SJCRH30 (cell line): ENCODE results near the gene B3GALNT2. TPM values are rescaled to one million over a fixed set of nuclear protein-coding genes. Genes with fewer than 3 reads are reported as not detected.
"Not testable (repeated sequence)": the region's sequence is repeated elsewhere in the genome, so short reads cannot be mapped to it uniquely, and the experiment has no call there.

Experiments
- DNase-seq, 2 experiments: peaks; one replicate each; pipeline ENCODE4 v3.0.0-alpha.2; 2015 to 2020
- H3K27ac ChIP-seq: fragments of 250-450 bp; sonication (Bioruptor Pico); 2 replicates; pipeline ENCODE4 v1.5.1; 2020; ENCODE audit warnings: mild to moderate bottlenecking, moderate library complexity
- H3K27me3 ChIP-seq: fragments of 250-450 bp; sonication (Bioruptor Pico); 2 replicates; pipeline ENCODE4 v1.5.1; 2020; ENCODE audit warnings: mild to moderate bottlenecking, moderate library complexity
- H3K36me3 ChIP-seq: fragments of 250-450 bp; sonication (Bioruptor Pico); 2 replicates; pipeline ENCODE4 v1.5.1; 2020; ENCODE audit warnings: mild to moderate bottlenecking, moderate library complexity
- H3K4me1 ChIP-seq: fragments of 250-450 bp; sonication (Bioruptor Pico); 2 replicates; pipeline ENCODE4 v1.5.1; 2020; ENCODE audit warnings: mild to moderate bottlenecking, moderate library complexity
- H3K4me3 ChIP-seq: fragments of 250-450 bp; sonication (Bioruptor Pico); 2 replicates; pipeline ENCODE4 v1.5.1; 2020; ENCODE audit warnings: mild to moderate bottlenecking, moderate library complexity
- H3K9me3 ChIP-seq: fragments of 250-450 bp; sonication (Bioruptor Pico); replicated peaks from 2 replicates; pipeline ENCODE4 v1.5.1; 2020; ENCODE audit warnings: mild to moderate bottlenecking, moderate library complexity
- total RNA-seq: library from RNA; depleted of rRNA; stranded (reverse); fragments of >200 nt; shearing (Covaris generic); gene quantifications from 2 replicates; pipeline ENCODE4 v1.2.3, GENCODE V29; 2014; rRNA removed

Gene B3GALNT2
- 44.4 and 50.1 TPM in 2 replicates for total RNA-seq

DNA sequence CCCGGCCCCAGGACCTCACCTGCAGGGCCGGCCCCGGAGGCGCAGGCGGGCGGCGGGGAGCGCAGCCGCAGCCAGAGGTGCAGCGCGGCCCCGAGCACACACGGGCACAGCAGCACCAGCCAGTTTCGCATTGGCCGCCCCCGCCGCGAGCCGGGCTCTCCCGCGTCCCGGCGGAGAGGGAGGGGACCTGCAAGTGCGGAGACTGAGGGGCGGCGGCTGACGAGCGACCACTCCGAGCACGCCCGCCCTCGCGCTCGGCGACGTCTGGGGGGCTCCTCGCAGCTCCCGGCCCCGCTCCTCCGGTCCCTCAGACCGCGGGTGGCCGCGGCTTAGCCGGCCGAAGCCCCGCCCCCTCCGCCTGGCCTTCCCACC is at the start of gene B3GALNT2:
TSS of gene B3GALNT2 (minus strand) at position 331 of the 372 bp plus-strand sequence. CDS start at position 131, 200 bp downstream.
- no peak for DNase-seq
- Histone ChIP-seq H3K27me3 (no peaks in the 10 kb centered on the region), H3K4me3 (peak within 1 kb of the TSS; percentile 82), H3K36me3 (no peaks in the 10 kb centered on the region), H3K9me3 (no peaks in the 10 kb centered on the region), H3K4me1 (peaks cover 4% of the 10 kb centered on the region; the same call in 1 of the 2 replicates), H3K27ac (peak within 1 kb of the TSS; percentile 96)

DNA sequence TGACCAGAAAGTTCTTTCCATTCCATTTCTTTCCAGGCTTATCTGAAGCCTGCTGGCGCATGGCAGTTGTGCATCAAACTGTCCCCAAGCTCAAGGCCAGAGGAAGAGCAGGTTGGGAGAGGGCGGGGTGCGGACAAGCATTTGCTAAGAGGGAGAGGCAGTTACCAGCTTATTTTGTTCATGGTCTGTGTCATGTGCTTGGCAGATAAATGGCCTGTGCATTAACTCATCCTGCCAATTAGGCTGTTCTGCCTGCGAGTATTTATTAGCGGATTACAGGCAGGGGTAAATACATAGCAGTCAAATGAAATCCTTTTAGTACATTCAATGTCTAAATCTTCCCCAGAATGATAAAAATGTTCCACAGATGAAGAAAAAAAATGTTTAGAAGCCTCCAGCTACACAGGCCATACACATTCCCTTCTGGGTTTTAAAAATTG is 48.9 kb upstream of the B3GALNT2 start:
- Histone ChIP-seq H3K36me3 (no peaks in the 10 kb centered on the region), H3K27ac (no peak overlapping the region), H3K27me3 (no peaks in the 10 kb centered on the region), H3K4me1 (no peaks in the 10 kb centered on the region), H3K9me3 (no peaks in the 10 kb centered on the region), H3K4me3 (no peak overlapping the region)
- DNase-seq: no peak

DNA sequence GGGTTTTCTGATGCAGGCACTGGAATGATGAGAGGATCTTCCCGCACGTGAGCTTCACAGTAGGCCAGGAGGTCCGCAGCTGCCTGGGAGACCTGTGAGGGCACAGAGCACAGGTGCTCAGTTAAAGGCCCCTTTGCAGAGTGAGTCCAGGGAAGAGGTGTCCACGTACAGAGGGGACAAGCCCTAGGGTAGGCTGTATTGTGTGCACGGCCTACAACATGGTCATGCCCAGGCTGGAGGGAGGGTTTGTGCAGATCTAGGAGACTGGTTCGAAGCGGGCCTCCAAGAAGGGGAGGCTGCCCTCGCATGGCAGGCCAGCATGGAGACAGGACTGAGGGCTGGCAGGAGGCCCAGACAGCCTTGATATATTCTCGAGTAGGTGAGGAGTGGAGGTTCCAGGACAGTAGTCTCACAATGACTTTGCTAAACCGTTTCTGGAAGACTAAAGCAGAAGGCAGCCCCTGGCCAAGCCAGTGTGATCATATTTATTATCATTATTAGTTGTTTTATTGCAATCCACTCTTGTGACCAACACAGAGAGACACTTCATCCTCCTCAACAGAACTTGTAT is 48.0 kb upstream of the B3GALNT2 start:
- DNase-seq: no peak
- Histone ChIP-seq H3K27me3 (no peaks in the 10 kb centered on the region), H3K9me3 (no peaks in the 10 kb centered on the region), H3K27ac (no peak overlapping the region), H3K36me3 (no peaks in the 10 kb centered on the region), H3K4me3 (no peak overlapping the region), H3K4me1 (no peaks in the 10 kb centered on the region)

DNA sequence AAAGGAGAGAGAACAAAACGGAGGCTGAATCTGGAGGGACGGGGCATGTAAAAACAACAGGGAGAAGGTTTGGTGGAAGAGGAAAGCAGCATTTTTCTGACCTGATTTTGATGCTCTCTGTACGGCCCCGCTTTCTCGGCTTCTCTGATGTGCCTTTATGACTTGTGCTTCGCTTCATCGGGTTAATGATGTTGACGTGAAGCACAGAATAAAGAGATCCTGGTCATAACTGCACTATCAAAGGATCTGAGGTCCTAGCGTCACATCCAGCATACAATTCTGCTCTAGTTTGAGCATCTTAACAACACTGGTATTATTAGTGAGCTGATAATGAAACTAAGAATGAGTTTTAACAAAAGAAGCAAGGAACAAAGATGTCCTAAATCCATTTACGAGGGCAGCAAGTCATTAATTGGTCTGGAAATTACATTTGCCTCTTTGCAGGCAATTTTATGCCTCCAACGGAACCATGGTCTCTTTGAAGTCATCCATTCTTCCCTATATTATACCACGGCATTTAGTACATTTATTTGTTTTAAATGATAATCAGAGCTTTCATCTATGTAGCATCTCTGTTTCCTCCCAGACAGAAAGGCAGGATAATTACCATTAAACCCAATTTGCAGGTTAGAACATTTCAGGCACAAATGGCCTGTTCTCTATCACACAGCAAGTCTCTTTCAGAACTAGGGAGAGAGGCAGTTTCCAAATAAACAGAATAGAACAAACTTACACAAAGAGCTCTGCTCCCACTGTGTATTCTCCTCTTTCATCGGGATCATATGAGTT is 45.3 kb upstream of the B3GALNT2 start:
- no peak for DNase-seq
- H3K4me3 ChIP-seq: no peak overlapping the region
- H3K9me3 ChIP-seq: no peaks in the 10 kb centered on the region
- H3K27me3 ChIP-seq: no peaks in the 10 kb centered on the region
- H3K27ac ChIP-seq: no peak overlapping the region
- H3K36me3 ChIP-seq: no peaks in the 10 kb centered on the region
- H3K4me1 ChIP-seq: no peaks in the 10 kb centered on the region

DNA sequence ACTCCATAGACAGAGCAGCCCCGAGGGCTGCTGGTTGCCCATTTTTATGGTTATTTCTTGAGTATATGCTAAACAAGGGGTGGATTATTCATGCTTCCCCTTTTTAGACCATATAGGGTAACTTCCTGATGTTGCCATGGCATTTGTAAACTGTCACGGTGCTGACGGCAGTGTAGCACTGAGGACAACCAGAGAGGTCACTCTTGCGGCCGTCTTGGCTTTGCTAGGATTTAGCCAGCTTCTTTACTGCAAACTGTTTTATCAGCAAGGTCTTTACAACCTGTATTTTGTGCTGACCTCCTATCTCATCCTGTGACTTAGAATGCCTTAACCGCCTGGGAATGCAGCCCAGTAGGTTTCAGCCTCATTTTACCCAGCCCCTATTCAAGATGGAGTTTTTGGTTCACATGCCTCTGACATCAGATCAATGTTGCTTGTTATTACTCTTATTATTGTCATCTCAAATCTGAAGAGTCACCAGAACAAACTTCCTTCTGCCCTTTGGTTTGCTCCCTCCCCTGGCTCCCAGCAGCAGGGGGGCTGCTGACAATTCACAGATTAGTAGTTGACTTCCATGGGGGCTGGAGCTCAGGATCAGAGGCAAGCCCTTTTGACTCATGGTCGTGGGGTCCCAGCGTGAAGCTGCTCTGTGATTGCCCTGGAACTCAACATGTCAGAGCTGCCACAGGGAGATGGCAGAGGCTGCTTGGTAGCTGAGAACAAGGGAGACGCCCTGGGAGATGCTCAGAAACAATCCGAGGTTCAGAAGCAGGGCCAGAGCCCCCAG is 42.3 kb upstream of the B3GALNT2 start:
- not testable (repeated sequence) for H3K9me3 ChIP-seq, H3K27ac ChIP-seq, H3K36me3 ChIP-seq, H3K4me3 ChIP-seq, H3K27me3 ChIP-seq, H3K4me1 ChIP-seq, DNase-seq

DNA sequence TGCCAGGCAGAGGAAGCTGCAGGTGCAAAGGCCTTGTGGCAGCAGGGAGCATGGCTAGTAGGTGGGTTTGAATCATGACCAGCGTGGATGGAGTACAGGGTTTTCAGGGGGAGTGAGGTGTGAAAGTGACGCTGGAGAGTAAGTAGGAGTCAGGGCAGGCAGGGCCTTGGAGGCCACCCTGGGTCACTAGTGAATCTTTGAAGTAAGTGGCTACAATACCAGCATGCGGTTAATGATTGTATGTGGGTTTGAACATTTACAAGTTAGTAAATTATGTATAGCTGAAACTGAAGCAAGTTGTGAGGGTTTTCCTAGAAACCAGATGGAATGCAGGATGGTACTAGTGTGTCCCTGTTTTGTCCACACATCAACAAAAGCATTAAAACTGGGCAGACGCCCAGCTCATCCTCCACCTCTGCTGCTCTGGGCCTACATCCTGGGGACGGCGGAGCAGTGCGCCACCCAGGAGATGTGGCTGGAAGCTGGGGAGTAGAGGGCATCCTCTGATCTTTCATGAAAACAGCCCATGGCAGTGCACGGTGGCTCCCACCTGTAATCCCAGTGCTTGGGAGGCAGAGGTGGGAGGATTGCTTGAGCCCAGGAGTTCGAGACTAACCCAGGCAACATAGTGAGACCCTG is 41.2 kb upstream of the B3GALNT2 start:
- no peaks in the 10 kb centered on the region for H3K36me3 ChIP-seq
- H3K4me1 ChIP-seq: no peaks in the 10 kb centered on the region
- no peak overlapping the region for H3K4me3 ChIP-seq

DNA sequence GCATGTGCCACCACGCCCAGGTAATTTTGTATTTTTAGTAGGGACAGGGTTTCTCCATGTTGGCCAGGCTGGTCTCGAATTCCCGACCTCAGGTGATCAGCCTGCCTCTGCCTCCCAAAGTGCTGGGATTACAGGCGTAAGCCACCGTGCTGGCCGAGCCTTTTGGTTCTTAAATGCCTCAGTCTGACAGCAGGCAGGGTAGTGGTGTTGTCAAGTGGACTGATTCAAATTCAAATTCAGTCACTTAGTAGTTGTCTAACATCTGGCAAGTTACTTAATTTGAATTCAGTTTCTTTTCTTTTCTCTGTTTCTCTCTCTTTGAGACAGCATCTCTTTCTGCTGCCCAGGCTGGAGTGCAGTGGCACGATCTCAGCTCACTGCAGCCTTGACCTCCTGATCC is 38.6 kb upstream of the B3GALNT2 start:
- not testable (repeated sequence) for H3K36me3 ChIP-seq, H3K27me3 ChIP-seq

More for the DNA sequence above, 41.2 kb upstream of the B3GALNT2 start:
- H3K27me3 ChIP-seq: no peaks in the 10 kb centered on the region
- no peak for DNase-seq
- no peak overlapping the region for H3K27ac ChIP-seq
- H3K9me3 ChIP-seq: no peaks in the 10 kb centered on the region

DNA sequence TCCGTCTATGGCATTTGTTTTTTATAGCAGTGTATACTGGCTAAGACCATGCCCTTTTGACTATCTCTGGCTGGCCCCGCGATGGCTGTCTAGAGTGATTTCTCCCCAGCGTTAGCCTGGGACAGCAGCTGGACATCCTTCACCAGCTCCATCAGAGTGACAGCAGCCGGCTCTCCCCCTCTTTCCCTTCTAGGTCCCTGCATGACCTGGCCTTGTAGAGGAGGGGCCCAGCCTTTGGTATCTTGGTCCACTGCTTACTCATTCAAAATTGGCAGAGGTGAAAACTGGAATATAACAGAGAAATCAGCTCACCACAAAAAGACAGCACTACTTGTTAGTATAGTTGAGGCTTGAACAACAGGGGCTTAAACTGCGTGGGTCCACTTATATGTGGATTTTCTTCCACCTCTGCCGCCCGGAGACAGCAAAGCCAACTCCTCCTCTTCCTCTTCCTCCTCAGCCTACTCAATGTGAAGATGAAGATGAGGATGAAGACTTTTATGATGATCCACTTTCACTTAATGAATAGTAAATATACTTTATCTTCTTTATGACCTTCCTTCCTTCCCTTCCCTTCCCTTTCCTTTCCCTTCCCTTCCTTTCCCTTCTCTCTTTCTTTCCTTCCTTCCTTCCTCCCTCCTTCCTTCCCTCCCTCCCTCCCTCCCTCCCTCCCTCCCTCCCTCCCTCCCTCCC is 29.4 kb upstream of the B3GALNT2 start:
- Histone ChIP-seq H3K27ac (no peak overlapping the region), H3K27me3 (no peaks in the 10 kb centered on the region), H3K4me3 (no peak overlapping the region), H3K4me1 (peaks cover 9% of the 10 kb centered on the region), H3K36me3 (no peaks in the 10 kb centered on the region), H3K9me3 (no peaks in the 10 kb centered on the region)
- no peak for DNase-seq

More for the DNA sequence above, 38.6 kb upstream of the B3GALNT2 start:
- not testable (repeated sequence) for H3K27ac ChIP-seq, H3K4me1 ChIP-seq, H3K9me3 ChIP-seq, DNase-seq, H3K4me3 ChIP-seq

DNA sequence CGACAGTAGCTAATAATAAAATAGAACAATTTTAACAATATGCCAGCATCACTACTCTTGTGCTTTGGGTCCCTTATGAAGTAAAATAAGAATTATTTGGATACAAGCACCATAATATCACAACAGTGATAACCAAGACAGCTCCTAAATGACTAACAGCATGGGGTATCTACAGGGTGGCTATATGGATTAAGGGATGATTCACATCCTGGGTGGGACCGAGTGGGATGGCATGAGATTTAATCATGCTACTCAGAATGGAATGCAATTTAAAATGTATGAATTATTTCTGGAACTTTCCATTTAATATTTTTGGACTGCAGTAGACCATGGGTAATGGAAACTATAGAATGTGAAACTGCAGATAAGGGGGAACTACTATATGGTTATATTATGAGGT is 28.1 kb upstream of the B3GALNT2 start:
- no peaks in the 10 kb centered on the region for H3K9me3 ChIP-seq
- H3K4me1 ChIP-seq: peaks cover 9% of the 10 kb centered on the region
- no peak for DNase-seq
- H3K27me3 ChIP-seq: no peaks in the 10 kb centered on the region
- no peaks in the 10 kb centered on the region for H3K36me3 ChIP-seq
- no peak overlapping the region for H3K27ac ChIP-seq
- H3K4me3 ChIP-seq: no peak overlapping the region

DNA sequence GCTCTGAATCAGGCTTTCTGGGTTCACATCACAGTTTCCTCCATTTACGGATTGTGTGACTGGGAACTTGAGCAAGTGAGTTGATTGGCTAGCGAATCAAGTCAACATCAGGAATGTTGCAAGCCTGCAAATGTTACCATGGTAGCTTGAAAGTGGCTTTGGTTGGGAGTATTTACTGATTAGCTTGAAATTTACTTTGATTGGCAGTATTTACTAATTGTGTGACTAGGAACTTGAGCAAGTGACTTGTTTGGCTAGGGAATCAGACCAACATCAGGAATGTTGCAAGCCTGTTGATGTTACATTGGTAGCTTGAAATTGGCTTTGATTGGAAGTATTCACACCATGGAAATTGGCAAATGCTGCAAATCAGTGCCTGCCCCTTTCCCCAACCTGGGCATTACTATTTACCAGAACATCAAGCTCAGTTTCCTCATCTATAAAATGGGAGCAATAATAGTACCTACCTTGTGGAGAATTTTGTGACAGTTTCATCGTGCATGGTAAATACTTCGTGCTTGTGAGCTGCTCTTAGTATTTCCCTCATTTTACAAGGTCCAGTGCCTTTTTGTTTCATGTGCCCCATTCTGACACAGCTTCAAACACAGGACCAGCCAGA is 23.1 kb upstream of the B3GALNT2 start:
- peaks cover 4% of the 10 kb centered on the region for H3K4me1 ChIP-seq
- DNase-seq: no peak
- no peaks in the 10 kb centered on the region for H3K36me3 ChIP-seq
- no peaks in the 10 kb centered on the region for H3K9me3 ChIP-seq
- H3K27ac ChIP-seq: no peak overlapping the region
- no peak overlapping the region for H3K4me3 ChIP-seq
- H3K27me3 ChIP-seq: no peaks in the 10 kb centered on the region

DNA sequence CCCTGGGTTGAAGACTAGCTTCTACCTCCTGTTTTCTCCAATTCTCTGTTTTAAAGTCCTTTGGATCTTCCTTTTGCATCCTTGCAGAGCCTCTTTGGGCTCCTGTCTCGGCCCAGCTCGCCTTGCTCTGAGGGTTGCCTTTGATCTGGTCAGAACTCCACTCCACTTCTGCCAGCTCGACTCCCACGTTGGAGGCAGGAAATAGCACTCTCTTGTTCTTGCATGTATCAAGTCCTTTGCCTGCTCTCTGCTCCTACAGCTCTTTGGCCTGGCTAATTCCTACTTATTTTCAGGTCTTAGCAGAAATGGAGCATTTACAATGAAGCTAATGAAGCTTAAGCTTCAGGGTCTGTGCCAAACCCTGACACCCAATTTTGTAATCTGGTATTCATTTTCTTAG is 21.1 kb upstream of the B3GALNT2 start:
- Histone ChIP-seq H3K27ac (no peak overlapping the region), H3K4me3 (no peak overlapping the region), H3K9me3 (no peaks in the 10 kb centered on the region), H3K27me3 (no peaks in the 10 kb centered on the region), H3K4me1 (no peaks in the 10 kb centered on the region), H3K36me3 (no peaks in the 10 kb centered on the region)
- DNase-seq: no peak

DNA sequence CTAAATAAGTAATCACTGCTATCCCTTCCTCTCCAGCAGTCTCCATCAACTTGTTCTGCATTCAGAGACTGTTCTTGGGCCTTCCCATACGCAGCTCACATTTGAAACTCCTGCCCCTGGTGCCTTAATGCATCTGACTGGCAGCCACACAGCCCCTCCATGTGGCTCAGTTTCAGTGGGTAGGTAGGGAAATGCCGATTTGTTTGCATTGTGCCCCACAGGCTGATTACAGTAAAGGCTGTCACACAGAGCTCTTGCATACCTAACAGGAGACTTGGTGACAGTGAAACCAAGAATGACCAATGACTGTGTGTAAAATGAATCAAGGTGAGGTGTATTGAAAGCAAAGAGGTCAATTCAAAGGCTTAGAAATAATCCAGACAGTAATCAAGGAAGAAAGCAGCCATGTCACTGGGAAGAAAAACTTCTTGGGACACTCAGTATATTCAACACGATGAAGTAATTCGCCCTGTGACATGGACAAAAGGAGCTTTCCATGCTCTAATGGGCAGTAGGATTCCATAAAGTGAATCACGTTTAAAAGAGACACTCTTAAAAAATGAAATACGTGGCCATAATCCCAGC is 12.7 kb upstream of the B3GALNT2 start:
- Histone ChIP-seq H3K27me3 (peaks cover 2% of the 10 kb centered on the region; the same call in 1 of the 2 replicates), H3K36me3 (no peaks in the 10 kb centered on the region), H3K9me3 (no peaks in the 10 kb centered on the region), H3K27ac (no peak overlapping the region), H3K4me3 (no peak overlapping the region), H3K4me1 (no peaks in the 10 kb centered on the region; the same call in 1 of the 2 replicates)
- no peak for DNase-seq

DNA sequence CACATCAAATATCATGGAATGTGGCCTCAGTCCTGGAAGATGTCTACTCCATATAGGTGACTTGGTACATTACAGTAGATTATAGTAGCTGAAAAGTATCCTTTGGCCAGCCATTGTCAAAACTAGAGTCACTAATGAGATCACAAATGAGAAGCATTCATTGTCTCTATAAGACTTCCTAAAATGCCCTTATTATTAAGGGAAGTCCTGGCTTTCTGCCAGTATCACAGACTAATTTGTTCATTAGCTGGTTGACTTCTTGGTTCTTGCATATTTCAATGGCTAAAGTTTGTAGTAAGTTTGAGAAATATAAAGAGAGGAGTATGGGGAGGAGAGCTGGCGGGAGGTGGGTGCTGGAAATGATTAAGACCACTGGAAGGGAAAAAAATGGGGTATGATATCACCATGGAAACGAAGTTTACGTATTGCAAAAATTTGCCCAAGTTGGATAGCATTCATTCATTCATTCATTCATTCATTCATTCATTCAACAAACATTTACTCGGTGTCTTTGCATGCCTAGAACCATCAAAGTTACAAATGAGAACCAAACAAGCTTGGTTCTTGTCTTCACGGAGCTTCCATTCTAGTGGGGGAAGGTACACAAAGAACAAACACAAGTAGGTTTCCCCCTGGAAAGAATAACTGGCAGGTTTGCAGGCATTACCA is 11.7 kb upstream of the B3GALNT2 start:
- Histone ChIP-seq H3K27ac (no peak overlapping the region), H3K9me3 (no peaks in the 10 kb centered on the region), H3K36me3 (no peaks in the 10 kb centered on the region), H3K27me3 (peaks cover 4% of the 10 kb centered on the region; the same call in 1 of the 2 replicates), H3K4me1 (no peaks in the 10 kb centered on the region; the same call in 1 of the 2 replicates), H3K4me3 (no peak overlapping the region)
- no peak for DNase-seq
